ENCODE data around the gene TSSC4.

TSSC4 gene

GRCh38 chr11:2433106-2433925 is 32.8 kb downstream of the TSSC4 start:
- H3K4me3 ChIP-seq (ENCODE audit: low read depth, low read length) = no peak overlapping the region
- no peaks in the 10 kb centered on the region for H3K79me2 ChIP-seq
- no peak overlapping the region for H3K4me2 ChIP-seq (ENCODE audit: low read length)
- no peak for TF ChIP-seq CTCF (IDR thresholded peaks at IDR 0.05)
- no peaks in the 10 kb centered on the region for H3K36me3 ChIP-seq (ENCODE audit: control insufficient read depth, insufficient read depth, low read length)
- H3K9me3 ChIP-seq (ENCODE audit: control insufficient read depth, low read length) = no peaks in the 10 kb centered on the region
- no peaks in the 10 kb centered on the region for H3K27me3 ChIP-seq (ENCODE audit: control insufficient read depth, insufficient read depth, low read length)
- no peak overlapping the region for H3K27ac ChIP-seq
- H3K4me1 ChIP-seq = no peaks in the 10 kb centered on the region
- H3K9ac ChIP-seq = no peak overlapping the region
- H2AFZ ChIP-seq = no peak overlapping the region

DNA sequence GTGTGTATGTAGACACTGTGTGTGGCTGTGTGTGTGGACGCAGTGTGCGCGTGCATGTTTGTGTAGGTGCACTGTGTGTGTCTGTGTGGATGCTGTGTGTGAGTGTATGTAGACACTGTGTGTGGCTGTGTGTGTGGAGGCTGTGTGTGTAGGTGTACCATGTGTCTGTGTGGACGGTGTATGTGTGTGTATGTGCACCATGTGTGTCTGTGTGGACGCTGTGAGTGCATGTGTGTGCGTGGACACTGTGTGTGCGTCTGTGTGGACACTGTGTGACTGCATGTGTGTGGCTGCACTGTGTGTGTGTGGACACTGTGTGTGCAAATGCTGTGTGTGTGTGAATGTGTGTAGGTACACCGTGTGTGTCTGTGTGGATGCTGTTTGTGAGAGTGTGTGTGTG is 33.5 kb downstream of the TSSC4 start:
- no peaks in the 10 kb centered on the region for H3K9me3 ChIP-seq (ENCODE audit: control insufficient read depth, low read length)
- H3K9ac ChIP-seq = no peak overlapping the region
- TF ChIP-seq CTCF (IDR thresholded peaks at IDR 0.05) = no peak
- H3K4me2 ChIP-seq (ENCODE audit: low read length) = no peak overlapping the region
- H3K79me2 ChIP-seq = no peaks in the 10 kb centered on the region
- H2AFZ ChIP-seq = no peak overlapping the region
- no peaks in the 10 kb centered on the region for H3K27me3 ChIP-seq (ENCODE audit: control insufficient read depth, insufficient read depth, low read length)
- H3K4me1 ChIP-seq = no peaks in the 10 kb centered on the region
- H3K4me3 ChIP-seq (ENCODE audit: low read depth, low read length) = no peak overlapping the region
- no peak overlapping the region for H3K27ac ChIP-seq
- no peaks in the 10 kb centered on the region for H3K36me3 ChIP-seq (ENCODE audit: control insufficient read depth, insufficient read depth, low read length)

GRCh38 chr11:2434506-2435255 is 34.1 kb downstream of the TSSC4 start:
- Histone ChIP-seq H3K27ac (no peak overlapping the region), H3K4me3 (ENCODE audit: low read depth, low read length) (no peak overlapping the region), H3K27me3 (ENCODE audit: control insufficient read depth, insufficient read depth, low read length) (no peaks in the 10 kb centered on the region), H3K4me1 (no peaks in the 10 kb centered on the region), H3K36me3 (ENCODE audit: control insufficient read depth, insufficient read depth, low read length) (no peaks in the 10 kb centered on the region), H3K9me3 (ENCODE audit: control insufficient read depth, low read length) (no peaks in the 10 kb centered on the region), H3K79me2 (no peaks in the 10 kb centered on the region), H3K4me2 (ENCODE audit: low read length) (no peak overlapping the region), H3K9ac (no peak overlapping the region), H2AFZ (no peak overlapping the region)
- no peak for TF ChIP-seq CTCF (IDR thresholded peaks at IDR 0.05)

- Histone ChIP-seq H3K36me3 (ENCODE audit: control insufficient read depth, insufficient read depth, low read length) (no peaks in the 10 kb centered on the region), H3K4me1 (no peaks in the 10 kb centered on the region), H3K4me3 (ENCODE audit: low read depth, low read length) (no peak overlapping the region), H3K4me2 (ENCODE audit: low read length) (no peak overlapping the region), H3K9me3 (ENCODE audit: control insufficient read depth, low read length) (no peaks in the 10 kb centered on the region), H3K79me2 (no peaks in the 10 kb centered on the region), H2AFZ (no peak overlapping the region), H3K27me3 (ENCODE audit: control insufficient read depth, insufficient read depth, low read length) (no peaks in the 10 kb centered on the region), H3K9ac (no peak overlapping the region), H3K27ac (no peak overlapping the region)
- TF ChIP-seq CTCF (IDR thresholded peaks at IDR 0.05) = no peak
Measured at GRCh38 chr11:2435288-2436012, 34.9 kb downstream of the TSSC4 start.

All from parathyroid adenoma (tissue), 2 donors.